GM18526 (cell line): ENCODE measurements around the gene RIMOC1.

Experiments
- POLR2A ChIP-seq: IDR thresholded peaks from 3 replicates; pipeline ENCODE4 v1.6.1; 2011; ENCODE audit not compliant: insufficient read length; ENCODE audit errors: extremely low read depth

The RIMOC1 gene

GRCh38 chr5:41903892-41904799 is at the start of gene RIMOC1:
TSS of gene RIMOC1 (plus strand) at chr5:41904344. CDS start at chr5:41904368, 24 bp downstream.
- peak; percentile 77 for TF ChIP-seq POLR2A

- no peak for TF ChIP-seq POLR2A
Observed at GRCh38 chr5:41856644-41857491, 47.3 kb upstream of the RIMOC1 start.

GRCh38 chr5:41857989-41858388 is 46.2 kb upstream of the RIMOC1 start:
- no peak for TF ChIP-seq POLR2A

GRCh38 chr5:41858890-41859289 is 45.3 kb upstream of the RIMOC1 start:
- no peak for TF ChIP-seq POLR2A

- no peak for TF ChIP-seq POLR2A
Observed at GRCh38 chr5:41863871-41864486, 40.2 kb upstream of the RIMOC1 start.

- no peak for TF ChIP-seq POLR2A
Observed at GRCh38 chr5:41869151-41869723, 34.9 kb upstream of the RIMOC1 start.

GRCh38 chr5:41869724-41870626 is 34.2 kb upstream of the RIMOC1 start, which contains the start of gene OXCT1:
TSS of gene OXCT1 (minus strand) at chr5:41870425. CDS start at chr5:41870358, 67 bp downstream.
- peak; percentile 98 for TF ChIP-seq POLR2A

GRCh38 chr5:41870627-41871048 is 33.5 kb upstream of the RIMOC1 start:
- TF ChIP-seq POLR2A: no peak

- no peak for TF ChIP-seq POLR2A
Observed at GRCh38 chr5:41871852-41872251, 32.3 kb upstream of the RIMOC1 start.

- TF ChIP-seq POLR2A: no peak
Observed at GRCh38 chr5:41874512-41875060, 29.6 kb upstream of the RIMOC1 start.

GRCh38 chr5:41875121-41875520 is 29.0 kb upstream of the RIMOC1 start:
- no peak for TF ChIP-seq POLR2A

- no peak for TF ChIP-seq POLR2A
Observed at GRCh38 chr5:41876678-41877077, 27.5 kb upstream of the RIMOC1 start.

GRCh38 chr5:41877408-41877807 is 26.7 kb upstream of the RIMOC1 start:
- no peak for TF ChIP-seq POLR2A

- no peak for TF ChIP-seq POLR2A
Observed at GRCh38 chr5:41878173-41878572, 26.0 kb upstream of the RIMOC1 start.
